Muscle layer of colon (tissue), 2 donors: ENCODE data around the gene ATOX1.

Experiments used
- H3K27ac ChIP-seq: one replicate; pipeline ENCODE4 v1.7.0; 2013; ENCODE audit warnings: low read depth, mild to moderate bottlenecking, low read length, moderate library complexity
- H3K27me3 ChIP-seq, 2 donors: one replicate each; pipeline ENCODE4 v1.7.0; 2013; ENCODE audit warnings: low read length in 2 of 2, mild to moderate bottlenecking in 2 of 2; ENCODE audit not compliant: insufficient read depth in 2 of 2, control insufficient read depth in 1 of 2
- H3K36me3 ChIP-seq: one replicate; pipeline ENCODE4 v1.7.0; 2013; ENCODE audit warnings: mild to moderate bottlenecking, low read length; ENCODE audit not compliant: insufficient read depth
- H3K4me1 ChIP-seq: one replicate; pipeline ENCODE4 v1.7.0; 2013; ENCODE audit warnings: mild to moderate bottlenecking, low read length; ENCODE audit not compliant: insufficient read depth
- H3K4me3 ChIP-seq, 2 donors: one replicate each; pipeline ENCODE4 v1.7.0; 2013; ENCODE audit warnings: low read length in 2 of 2, low read depth in 1 of 2, mild to moderate bottlenecking in 1 of 2, moderate library complexity in 1 of 2
- H3K9ac ChIP-seq: one replicate; pipeline ENCODE4 v1.7.0; 2013; ENCODE audit warnings: low read length
- H3K9me3 ChIP-seq: one replicate; pipeline ENCODE4 v1.7.0; 2013; ENCODE audit warnings: mild to moderate bottlenecking, low read length
- donor health status: abdominal sarcoma.
- donor health status: Adenocarcinoma of cecum.

The ATOX1 gene

DNA sequence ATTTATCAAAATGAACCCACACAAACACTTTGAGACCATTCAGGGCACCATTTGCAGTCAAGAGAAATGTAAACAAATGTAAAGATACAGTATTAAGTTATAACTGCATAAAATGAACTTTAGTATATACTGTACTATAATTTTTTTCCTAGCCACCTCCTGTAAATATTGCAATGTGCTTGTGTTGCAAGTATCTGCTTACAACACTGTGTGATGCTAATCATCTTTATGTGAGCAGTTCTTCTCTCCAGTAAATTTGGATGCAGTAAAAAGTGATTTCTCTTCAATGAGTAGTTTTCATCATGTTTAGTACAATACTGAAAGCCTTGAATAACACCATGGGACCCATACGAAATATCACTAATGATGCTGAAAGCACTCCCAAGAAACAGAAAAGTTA is 22.8 kb upstream of the ATOX1 start:
- Histone ChIP-seq H3K9me3 (no peaks in the 10 kb centered on the region), H3K9ac (no peak overlapping the region), H3K27ac (no peak overlapping the region), H3K4me3 (no peak overlapping the region), H3K4me1 (peaks cover 43% of the 10 kb centered on the region), H3K27me3 (no peaks in the 10 kb centered on the region), H3K36me3 (no peaks in the 10 kb centered on the region)

GRCh38 chr5:151780348-151780747 is 21.9 kb upstream of the ATOX1 start:
- Histone ChIP-seq H3K9me3 (no peaks in the 10 kb centered on the region), H3K27me3 (no peaks in the 10 kb centered on the region), H3K27ac (no peak overlapping the region), H3K4me3 (no peak overlapping the region), H3K9ac (no peak overlapping the region), H3K4me1 (peaks cover 49% of the 10 kb centered on the region), H3K36me3 (no peaks in the 10 kb centered on the region)

DNA sequence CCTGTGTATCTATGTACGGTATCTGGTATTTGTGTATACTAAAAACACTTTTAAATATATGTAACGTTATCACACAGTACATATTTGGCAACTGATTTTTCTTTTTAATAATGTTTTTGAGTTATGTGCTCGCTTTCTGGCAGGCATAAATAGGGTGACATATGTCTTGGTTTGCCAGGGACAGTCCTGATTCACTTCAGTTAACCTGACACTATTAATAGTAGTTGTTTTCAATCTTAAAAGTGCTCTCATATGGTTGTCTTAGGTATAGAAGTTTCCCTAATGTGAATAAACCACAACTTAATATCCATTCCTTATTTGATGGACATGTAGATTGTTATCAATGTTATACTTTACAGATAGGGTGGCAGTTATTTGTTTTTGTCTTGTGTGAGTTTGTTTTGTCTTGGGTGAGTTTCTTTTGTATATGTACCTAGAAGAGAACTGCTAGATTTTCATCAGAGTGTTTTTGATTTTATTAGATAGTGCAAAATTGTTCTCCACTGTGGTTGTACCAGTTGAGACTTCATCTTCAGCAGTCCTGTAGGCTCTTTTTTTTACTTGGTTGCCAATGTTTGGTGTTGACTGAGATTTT is 21.2 kb upstream of the ATOX1 start:
- H3K9ac ChIP-seq = no peak overlapping the region

GRCh38 chr5:151775025-151775606 is 16.7 kb upstream of the ATOX1 start:
- H3K4me3 ChIP-seq = no peak overlapping the region
- H3K27me3 ChIP-seq = no peaks in the 10 kb centered on the region
- H3K27ac ChIP-seq = no peak overlapping the region
- no peaks in the 10 kb centered on the region for H3K9me3 ChIP-seq
- H3K4me1 ChIP-seq = peaks cover 53% of the 10 kb centered on the region
- H3K36me3 ChIP-seq = no peaks in the 10 kb centered on the region
- peak overlapping the region; percentile 29 for H3K9ac ChIP-seq

More for the DNA sequence above, 21.2 kb upstream of the ATOX1 start:
- H3K4me1 ChIP-seq = peaks cover 50% of the 10 kb centered on the region
- H3K36me3 ChIP-seq = no peaks in the 10 kb centered on the region
- H3K27me3 ChIP-seq = no peaks in the 10 kb centered on the region
- H3K9me3 ChIP-seq = no peaks in the 10 kb centered on the region
- H3K27ac ChIP-seq = no peak overlapping the region
- no peak overlapping the region for H3K4me3 ChIP-seq

DNA sequence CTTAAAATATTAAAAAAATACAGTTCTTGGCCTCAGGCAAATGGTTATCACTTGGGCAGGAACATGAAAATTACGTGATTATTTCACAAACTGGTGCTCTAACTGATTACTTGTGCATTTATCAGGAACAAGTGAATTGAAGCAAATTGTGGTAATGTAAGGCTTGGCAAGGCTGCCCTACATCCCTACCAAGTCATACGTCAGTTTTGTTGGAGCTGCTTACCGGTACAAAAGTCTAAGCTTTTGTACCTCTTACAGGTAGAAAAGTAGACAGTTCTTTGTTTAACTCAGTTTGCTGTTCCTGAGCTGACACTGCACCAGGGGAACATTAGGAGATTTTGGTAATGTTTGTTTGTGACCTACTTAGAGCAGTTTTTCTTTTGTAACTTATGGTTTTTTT is 15.5 kb upstream of the ATOX1 start:
- H3K4me3 ChIP-seq = peak overlapping the region in 1 of 2 donors; percentile 97
- H3K9ac ChIP-seq = peak overlapping the region; percentile 50

DNA sequence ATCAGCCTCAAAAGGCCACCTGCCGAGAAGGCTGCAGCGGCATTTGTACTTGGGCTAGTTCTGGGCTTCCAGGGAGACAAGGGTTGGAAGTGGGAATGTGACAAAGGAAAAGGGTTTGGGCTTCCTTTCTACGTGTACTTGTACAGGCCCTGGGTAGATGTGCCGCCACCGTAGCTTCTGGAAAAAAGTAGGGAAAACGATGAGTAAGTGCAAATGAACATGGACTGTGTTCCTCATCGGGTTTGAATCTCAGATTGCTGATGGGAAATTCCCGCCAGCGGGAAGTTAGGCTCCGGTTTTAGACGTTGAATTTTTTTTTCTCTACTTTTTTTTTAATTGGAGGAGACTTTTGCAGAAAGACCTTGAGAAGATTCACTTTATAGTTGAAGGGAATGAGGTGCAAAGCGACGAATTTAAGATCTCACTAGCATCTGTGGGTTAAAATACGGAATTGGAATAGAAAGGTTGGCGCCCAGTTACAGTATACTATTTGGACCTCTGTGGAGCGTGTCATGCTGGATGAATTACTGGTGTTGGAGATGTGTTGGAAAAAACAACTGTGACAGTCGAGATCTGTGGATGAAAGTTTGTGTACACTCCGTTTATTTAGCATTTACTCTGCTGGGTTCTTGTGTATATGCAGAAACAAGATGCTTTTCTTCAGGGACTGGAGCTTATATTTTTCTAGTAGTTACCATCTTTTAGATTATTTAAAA is 14.6 kb upstream of the ATOX1 start:
- H3K36me3 ChIP-seq = no peaks in the 10 kb centered on the region
- H3K27me3 ChIP-seq = no peaks in the 10 kb centered on the region
- no peaks in the 10 kb centered on the region for H3K9me3 ChIP-seq
- H3K9ac ChIP-seq = peak overlapping the region; percentile 85
- H3K4me1 ChIP-seq = peaks cover 47% of the 10 kb centered on the region
- peak overlapping the region; percentile 75 to 97 for H3K4me3 ChIP-seq
- peak overlapping the region; percentile 85 for H3K27ac ChIP-seq

More for the DNA sequence above, 15.5 kb upstream of the ATOX1 start:
- H3K4me1 ChIP-seq = peaks cover 47% of the 10 kb centered on the region
- H3K36me3 ChIP-seq = no peaks in the 10 kb centered on the region
- peak overlapping the region; percentile 52 for H3K27ac ChIP-seq
- H3K9me3 ChIP-seq = no peaks in the 10 kb centered on the region
- no peaks in the 10 kb centered on the region for H3K27me3 ChIP-seq

DNA sequence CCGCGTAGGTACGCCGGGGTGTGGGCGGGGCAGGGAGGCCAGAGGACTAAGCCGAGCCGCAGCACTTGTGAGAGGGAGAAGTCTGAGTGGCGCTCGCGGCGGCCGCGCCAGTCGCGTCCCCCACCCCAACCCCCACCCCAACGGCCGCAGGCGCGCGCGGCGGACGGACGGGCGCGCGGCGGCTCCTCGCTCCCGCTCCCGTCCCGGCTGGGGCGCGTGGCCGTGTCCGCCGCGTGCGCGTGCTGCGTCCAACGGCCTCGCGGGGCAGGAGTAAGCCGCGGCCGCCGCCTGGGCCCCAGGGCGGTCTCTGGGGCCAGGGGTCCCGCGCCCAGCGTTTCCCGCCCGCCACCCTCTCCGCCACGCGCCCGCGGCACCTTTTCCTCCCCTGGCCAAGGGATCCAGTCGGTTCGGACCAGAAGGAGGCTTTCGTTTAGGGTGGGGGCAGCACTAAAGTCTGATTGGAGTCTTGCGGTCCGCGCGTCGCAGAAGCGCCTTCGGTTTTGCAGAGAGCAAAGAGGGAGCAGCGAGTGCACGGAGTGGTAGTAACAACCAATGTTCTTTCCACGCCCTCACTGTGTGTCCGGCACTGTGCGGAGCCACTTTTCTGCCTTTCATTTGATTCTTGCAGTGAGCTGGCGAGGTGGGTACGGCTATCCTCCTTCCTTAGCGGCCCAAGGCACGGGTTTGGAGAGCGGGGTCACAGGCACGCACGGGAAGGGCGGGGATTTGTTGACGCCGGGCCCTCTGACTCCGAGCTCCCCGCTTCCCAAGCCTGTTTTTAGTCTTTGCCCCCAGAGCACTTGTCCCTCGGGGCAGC is 13.8 kb upstream of the ATOX1 start:
- Histone ChIP-seq H3K4me1 (peaks cover 43% of the 10 kb centered on the region), H3K36me3 (no peaks in the 10 kb centered on the region), H3K27me3 (no peaks in the 10 kb centered on the region), H3K9me3 (no peaks in the 10 kb centered on the region), H3K4me3 (peak overlapping the region; percentile 75 to 97), H3K27ac (peak overlapping the region; percentile 85), H3K9ac (peak overlapping the region; percentile 85)

- Histone ChIP-seq H3K9ac (peak within 1 kb of the TSS; percentile 85), H3K4me1 (peaks cover 37% of the 10 kb centered on the region), H3K27me3 (no peaks in the 10 kb centered on the region), H3K4me3 (peak within 1 kb of the TSS; percentile 75 to 97), H3K9me3 (no peaks in the 10 kb centered on the region), H3K27ac (peak within 1 kb of the TSS; percentile 85), H3K36me3 (no peaks in the 10 kb centered on the region)
Measured at GRCh38 chr5:151771259-151772028, 13.0 kb upstream of the ATOX1 start, which contains the start of gene G3BP1. Gene G3BP1 (plus strand): TSS chr5:151771954. CDS start chr5:151786621, 14,667 bp downstream.

- peak overlapping the region; percentile 68 for H3K9ac ChIP-seq
- peak overlapping the region; percentile 71 to 73 for H3K4me3 ChIP-seq
- H3K27me3 ChIP-seq = no peaks in the 10 kb centered on the region
- no peaks in the 10 kb centered on the region for H3K9me3 ChIP-seq
- H3K36me3 ChIP-seq = no peaks in the 10 kb centered on the region
- H3K4me1 ChIP-seq = peaks cover 29% of the 10 kb centered on the region
- H3K27ac ChIP-seq = peak overlapping the region; percentile 78
Measured at GRCh38 chr5:151770383-151771258, 12.2 kb upstream of the ATOX1 start.

GRCh38 chr5:151766975-151767374 is 8.5 kb upstream of the ATOX1 start:
- no peak overlapping the region for H3K4me3 ChIP-seq
- no peaks in the 10 kb centered on the region for H3K27me3 ChIP-seq
- peaks cover 5% of the 10 kb centered on the region for H3K4me1 ChIP-seq
- no peaks in the 10 kb centered on the region for H3K9me3 ChIP-seq
- no peak overlapping the region for H3K9ac ChIP-seq
- no peaks in the 10 kb centered on the region for H3K36me3 ChIP-seq
- H3K27ac ChIP-seq = no peak overlapping the region
